ENCODE data around the gene FUBP3. TPM values are rescaled to one million over a fixed set of nuclear protein-coding genes. Genes with fewer than 3 reads are reported as not detected.

The FUBP3 gene
- total RNA-seq, 1 experiment from 2014 or later: 99.5 TPM

GRCh38 chr9:130639866-130640555 lies 60.6 kb downstream of the FUBP3 start:
- Histone ChIP-seq H3K36me3 (no peaks in the 10 kb centered on the region; the same call in 1 of the 2 replicates), H3K4me1 (peaks cover 12% of the 10 kb centered on the region), H3K9me3 (replicated peaks) (no peaks in the 10 kb centered on the region), H3K4me3 (no peak overlapping the region), H3K27me3 (no peaks in the 10 kb centered on the region), H3K27ac (no peak overlapping the region)
- DNase-seq: no peak

DNA sequence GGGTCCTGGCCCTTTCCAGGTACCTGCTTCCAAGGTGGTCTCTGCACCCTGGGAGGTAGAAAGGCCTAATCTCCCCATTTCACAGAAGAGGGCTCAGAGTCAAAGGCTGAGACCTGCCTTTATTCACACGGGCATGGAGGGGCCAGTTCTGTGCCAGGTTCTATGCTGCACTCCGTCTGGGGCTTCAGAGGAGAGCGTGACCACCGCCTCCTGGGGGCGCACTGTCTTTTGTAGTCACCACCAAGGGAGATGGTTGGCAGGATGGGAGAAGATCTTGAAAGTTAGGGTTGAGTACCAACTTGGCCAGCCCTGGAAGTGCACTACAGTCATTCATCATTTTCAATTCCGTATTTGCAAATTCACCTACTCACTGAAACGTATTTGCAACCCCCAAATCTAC lies 61.3 kb downstream of the FUBP3 start:
- Histone ChIP-seq H3K27me3 (no peaks in the 10 kb centered on the region), H3K36me3 (no peaks in the 10 kb centered on the region), H3K27ac (no peak overlapping the region), H3K4me3 (no peak overlapping the region), H3K4me1 (peaks cover 12% of the 10 kb centered on the region), H3K9me3 (replicated peaks) (no peaks in the 10 kb centered on the region)
- DNase-seq: no peak

DNA sequence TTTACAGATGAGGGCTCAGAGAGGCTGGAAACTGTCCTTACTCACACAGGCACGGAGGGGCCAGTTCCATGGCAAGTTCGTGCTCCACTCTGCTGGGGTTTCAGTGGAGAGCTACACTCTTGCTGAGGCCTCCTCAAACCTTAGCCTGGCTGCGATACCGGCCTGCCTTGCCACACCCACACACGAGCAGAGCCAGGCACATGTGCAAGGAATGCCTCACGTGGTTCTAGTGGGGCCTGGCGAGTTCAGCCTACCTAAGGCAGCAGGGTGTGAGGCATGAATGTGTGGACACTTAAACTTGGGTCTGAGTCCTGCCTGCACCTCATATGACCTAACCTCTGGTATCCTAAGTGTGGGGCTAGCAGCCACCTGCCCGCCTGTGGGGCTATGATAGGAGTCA lies 63.5 kb downstream of the FUBP3 start:
- Histone ChIP-seq H3K9me3 (replicated peaks) (peaks cover 6% of the 10 kb centered on the region; the same call in 1 of the 2 replicates), H3K4me1 (peaks cover 12% of the 10 kb centered on the region), H3K27ac (no peak overlapping the region), H3K27me3 (no peaks in the 10 kb centered on the region), H3K4me3 (no peak overlapping the region), H3K36me3 (no peaks in the 10 kb centered on the region)
- no peak for DNase-seq

- no peak overlapping the region for H3K27ac ChIP-seq
- no peaks in the 10 kb centered on the region for H3K36me3 ChIP-seq
- no peak for DNase-seq
- no peak overlapping the region for H3K4me3 ChIP-seq
- H3K27me3 ChIP-seq: no peaks in the 10 kb centered on the region
- no peaks in the 10 kb centered on the region for H3K4me1 ChIP-seq
- peaks cover 1% of the 10 kb centered on the region; the same call in 1 of the 2 replicates for H3K9me3 ChIP-seq (replicated peaks)
Measured at GRCh38 chr9:130651221-130651620, 71.8 kb downstream of the FUBP3 start.

- Histone ChIP-seq H3K4me3 (no peak overlapping the region), H3K4me1 (no peaks in the 10 kb centered on the region), H3K27me3 (no peaks in the 10 kb centered on the region), H3K27ac (no peak overlapping the region), H3K36me3 (no peaks in the 10 kb centered on the region), H3K9me3 (replicated peaks) (no peaks in the 10 kb centered on the region)
- DNase-seq: no peak
Measured at GRCh38 chr9:130651752-130652151, 72.4 kb downstream of the FUBP3 start.

DNA sequence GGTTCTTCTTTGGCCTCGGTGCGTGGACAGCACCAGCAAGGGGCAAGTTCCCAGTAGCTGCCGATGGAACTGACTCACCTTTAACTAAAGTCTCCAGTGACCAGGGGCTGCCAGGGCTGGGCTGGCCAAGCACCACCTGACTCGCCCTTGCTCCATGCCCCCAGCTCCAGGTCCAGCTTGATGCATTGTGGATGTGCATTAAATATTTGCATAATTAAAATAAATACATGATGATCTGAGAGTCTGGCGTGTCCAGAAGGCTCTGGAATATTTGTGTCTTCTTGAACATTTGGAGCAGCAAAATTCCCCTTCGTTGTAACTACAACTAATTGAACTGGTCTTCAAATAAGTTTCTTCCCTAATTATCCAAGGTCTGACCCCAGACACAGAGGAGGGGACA lies 75.5 kb downstream of the FUBP3 start:
- Histone ChIP-seq H3K27ac (no peak overlapping the region), H3K4me3 (no peak overlapping the region), H3K4me1 (no peaks in the 10 kb centered on the region; the same call in 1 of the 2 replicates), H3K36me3 (no peaks in the 10 kb centered on the region), H3K27me3 (no peaks in the 10 kb centered on the region), H3K9me3 (replicated peaks) (no peaks in the 10 kb centered on the region)
- peak in 1 of 2 experiments; percentile 9 for DNase-seq

DNA sequence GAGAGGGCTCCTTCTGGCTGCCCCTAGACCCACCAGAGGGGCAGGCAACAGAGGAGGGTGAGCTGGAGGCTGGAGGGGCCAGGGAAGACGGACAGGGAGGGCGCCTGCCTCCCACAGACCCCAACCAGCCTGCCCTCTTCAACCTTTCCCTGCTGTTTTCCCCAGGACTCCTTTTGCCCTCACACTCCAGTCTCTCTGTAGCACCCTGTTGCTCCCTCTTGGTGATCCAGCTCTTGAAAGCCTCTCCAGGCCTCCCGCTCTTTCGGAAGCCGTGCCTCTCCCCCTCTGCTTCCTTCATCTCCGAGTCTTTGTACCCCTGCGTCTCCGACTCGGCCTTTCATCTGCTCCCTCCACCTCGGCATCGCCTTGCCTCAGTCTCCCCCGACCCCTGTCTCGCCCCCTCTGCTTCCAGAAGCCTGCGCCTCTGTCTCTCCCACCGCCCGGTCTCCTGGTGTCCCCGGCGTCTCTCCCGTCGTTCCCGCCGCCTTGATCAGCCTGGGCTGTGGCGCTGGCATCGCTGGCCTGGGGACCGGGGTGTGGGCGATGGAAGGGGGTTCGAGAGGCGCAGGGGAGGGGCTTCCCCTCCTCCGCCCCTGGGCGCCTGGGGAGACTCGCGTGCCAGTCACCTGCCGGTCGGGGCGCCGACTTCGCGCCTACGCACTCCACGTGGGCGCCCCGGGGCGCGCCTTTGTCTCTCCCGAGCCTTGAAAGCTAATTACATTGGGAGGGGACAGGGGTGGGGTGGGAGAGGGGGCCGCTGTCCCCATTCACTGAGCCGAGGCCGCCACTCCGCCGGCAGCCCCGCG lies 79.7 kb downstream of the FUBP3 start:
- H3K4me1 ChIP-seq: no peaks in the 10 kb centered on the region; the same call in 1 of the 2 replicates
- DNase-seq: peak in 1 of 2 experiments; percentile 46
- no peaks in the 10 kb centered on the region for H3K27me3 ChIP-seq
- H3K9me3 ChIP-seq (replicated peaks): no peaks in the 10 kb centered on the region
- H3K27ac ChIP-seq: peak overlapping the region; percentile 100
- peak overlapping the region; percentile 79 for H3K4me3 ChIP-seq
- H3K36me3 ChIP-seq: no peaks in the 10 kb centered on the region

GRCh38 chr9:130659699-130660248 lies 80.4 kb downstream of the FUBP3 start:
- peaks cover 2% of the 10 kb centered on the region; the same call in 1 of the 2 replicates for H3K36me3 ChIP-seq
- no peaks in the 10 kb centered on the region for H3K9me3 ChIP-seq (replicated peaks)
- H3K27ac ChIP-seq: peak overlapping the region; percentile 100
- H3K27me3 ChIP-seq: no peaks in the 10 kb centered on the region
- peak overlapping the region; percentile 79 for H3K4me3 ChIP-seq
- peak; percentile 73 to 76 for DNase-seq
- no peaks in the 10 kb centered on the region; the same call in 1 of the 2 replicates for H3K4me1 ChIP-seq

- H3K27me3 ChIP-seq: no peaks in the 10 kb centered on the region
- peaks cover 3% of the 10 kb centered on the region for H3K36me3 ChIP-seq
- peak; percentile 87 for DNase-seq
- no peaks in the 10 kb centered on the region; the same call in 1 of the 2 replicates for H3K4me1 ChIP-seq
- H3K9me3 ChIP-seq (replicated peaks): no peaks in the 10 kb centered on the region
- peak overlapping the region; percentile 79 for H3K4me3 ChIP-seq
- H3K27ac ChIP-seq: peak overlapping the region; percentile 100
Measured at GRCh38 chr9:130660326-130660682, 80.9 kb downstream of the FUBP3 start.

- Histone ChIP-seq H3K4me3 (peak overlapping the region; percentile 79), H3K27me3 (no peaks in the 10 kb centered on the region), H3K4me1 (no peaks in the 10 kb centered on the region; the same call in 1 of the 2 replicates)
Measured at GRCh38 chr9:130660683-130661450, 81.5 kb downstream of the FUBP3 start.

DNA sequence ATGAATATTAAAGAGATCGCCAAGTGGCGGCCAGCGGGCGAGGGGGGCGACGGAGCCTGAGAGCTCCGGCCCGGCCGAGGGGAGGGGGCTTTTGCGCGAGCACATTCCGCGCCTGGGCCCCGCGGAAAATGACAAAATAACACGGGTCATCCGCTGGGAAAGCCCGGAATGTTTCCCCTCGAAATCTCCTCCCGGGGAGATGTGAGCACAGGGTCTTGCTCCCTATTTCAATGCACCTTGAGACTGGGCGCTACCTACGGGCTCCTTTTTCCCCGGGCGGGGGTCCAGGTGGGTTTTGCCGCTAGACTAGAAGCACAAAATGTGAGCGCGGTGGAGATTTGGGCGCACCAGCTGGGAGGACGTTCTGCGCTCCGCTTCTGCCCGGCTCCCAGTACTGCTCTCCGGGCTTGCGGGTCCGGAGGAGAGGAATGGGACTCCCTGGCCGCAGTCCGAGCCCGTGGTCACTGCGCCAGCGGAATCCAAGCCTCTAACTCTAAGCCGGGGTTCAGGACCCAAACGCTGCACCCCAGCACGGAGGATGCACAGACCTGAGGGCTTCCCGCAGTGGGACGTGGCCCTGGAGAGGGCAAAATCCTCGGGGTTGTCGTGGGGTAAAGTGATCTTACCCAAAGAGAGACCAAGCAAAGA lies 82.2 kb downstream of the FUBP3 start:
- H3K4me1 ChIP-seq: no peaks in the 10 kb centered on the region; the same call in 1 of the 2 replicates
- peak; percentile 52 to 71 for DNase-seq

More at GRCh38 chr9:130660683-130661450, 81.5 kb downstream of the FUBP3 start:
- Histone ChIP-seq H3K36me3 (peaks cover 8% of the 10 kb centered on the region), H3K27ac (peak overlapping the region; percentile 100), H3K9me3 (replicated peaks) (no peaks in the 10 kb centered on the region)
- DNase-seq: peak; percentile 96 to 97

DNA sequence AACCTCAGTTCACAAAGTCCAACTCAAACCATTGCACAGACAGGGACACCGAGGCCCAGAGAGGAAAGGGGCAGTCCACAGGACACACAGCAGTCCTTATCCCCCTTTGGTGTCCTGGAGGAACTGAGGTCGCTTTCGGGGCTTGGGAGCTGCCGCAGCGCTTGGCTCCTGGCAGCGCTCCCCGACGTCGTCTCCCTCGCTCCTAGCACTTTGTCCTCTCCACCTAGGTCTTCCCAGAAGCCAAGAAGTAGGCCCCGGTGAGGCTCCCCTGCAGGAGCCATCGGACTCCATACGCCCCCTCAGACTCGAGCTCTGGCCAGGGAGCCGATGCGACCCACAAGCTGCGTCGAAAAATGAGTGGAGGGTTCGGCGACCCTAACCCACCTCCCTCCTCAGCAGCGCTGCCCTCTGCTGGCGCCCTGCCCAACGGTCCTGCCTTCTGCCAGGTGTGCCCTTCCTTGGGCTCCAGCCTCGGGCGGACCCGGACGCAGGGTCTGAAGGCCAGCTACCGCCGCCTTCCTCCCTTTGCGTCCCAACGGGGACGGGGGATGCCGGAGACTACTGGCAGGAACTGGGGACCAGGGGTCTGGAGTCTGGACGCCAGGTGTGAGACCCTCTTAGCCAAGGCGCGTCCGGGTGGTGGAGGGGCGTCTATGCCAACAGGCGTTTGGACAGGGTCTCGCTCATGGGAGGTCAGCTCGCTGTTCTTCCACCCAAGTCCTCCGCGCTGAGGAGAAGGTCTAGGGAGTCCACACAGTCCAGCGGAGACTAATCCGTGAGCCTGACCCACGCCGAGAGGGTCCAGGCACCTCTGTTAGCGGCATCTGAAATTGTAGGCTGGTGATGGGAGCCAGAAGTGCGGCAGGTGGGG lies 83.0 kb downstream of the FUBP3 start:
- peaks cover 23% of the 10 kb centered on the region for H3K36me3 ChIP-seq
- no peaks in the 10 kb centered on the region; the same call in 1 of the 2 replicates for H3K4me1 ChIP-seq
- DNase-seq: peak; percentile 61 to 65
- H3K9me3 ChIP-seq (replicated peaks): no peaks in the 10 kb centered on the region
- no peaks in the 10 kb centered on the region for H3K27me3 ChIP-seq
- peak overlapping the region; percentile 79 for H3K4me3 ChIP-seq
- peak overlapping the region; percentile 100 for H3K27ac ChIP-seq

More for the DNA sequence above, 82.2 kb downstream of the FUBP3 start:
- H3K27ac ChIP-seq: peak overlapping the region; percentile 100
- H3K36me3 ChIP-seq: peaks cover 15% of the 10 kb centered on the region
- H3K4me3 ChIP-seq: peak overlapping the region; percentile 79
- no peaks in the 10 kb centered on the region for H3K27me3 ChIP-seq
- H3K9me3 ChIP-seq (replicated peaks): no peaks in the 10 kb centered on the region

DNA sequence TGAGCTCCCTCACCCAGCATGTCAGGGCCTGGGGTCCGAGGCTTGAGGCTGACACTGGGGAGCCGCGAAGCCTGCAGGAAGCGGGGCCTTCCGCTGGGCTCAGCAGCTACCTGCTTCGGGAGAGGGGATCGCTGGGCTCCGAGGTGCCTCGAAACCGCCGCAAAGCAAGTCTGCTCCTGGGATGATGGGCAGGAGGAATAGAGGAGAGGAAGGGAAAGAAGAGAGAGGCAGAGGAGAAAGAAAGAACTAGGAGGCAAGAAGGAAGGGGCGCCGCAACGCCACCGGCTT lies 83.5 kb downstream of the FUBP3 start:
- peak in 1 of 2 experiments; percentile 68 for DNase-seq
- Histone ChIP-seq H3K36me3 (peaks cover 29% of the 10 kb centered on the region), H3K4me3 (peak overlapping the region; percentile 79), H3K4me1 (peaks cover 3% of the 10 kb centered on the region; the same call in 1 of the 2 replicates), H3K27me3 (no peaks in the 10 kb centered on the region), H3K27ac (peak overlapping the region; percentile 100), H3K9me3 (replicated peaks) (no peaks in the 10 kb centered on the region)
